Endothelial cell of umbilical vein (primary cell): Measurements from ENCODE around the gene MBOAT2. TPM values are rescaled to one million over a fixed set of nuclear protein-coding genes. Genes with fewer than 3 reads are reported as not detected.

Experiments used
- BruUV-seq: library from RNA; stranded (reverse); fragments of 400-500 nt; replicated peaks from 2 replicates; lab custom pipeline; 2021; lab: Mats Ljungman, UMichigan
- CTCF ChIA-PET: fragments of 300-600, 350-600 bp; sonication (Branson Sonifier 250); formaldehyde crosslinking; loops from one replicate; lab custom pipeline; 2021; ENCODE audit warnings: antibody characterized with exemption, inconsistent platforms; lab: Charles Lee
- POLR2A ChIA-PET: fragments of 300-600, 350-600 bp; sonication (Branson Sonifier 250); formaldehyde crosslinking; loops from one replicate; lab custom pipeline; 2021; ENCODE audit warnings: antibody characterized with exemption, inconsistent platforms; lab: Charles Lee
- DNase-seq: peaks from one replicate; pipeline ENCODE4 v3.0.0-alpha.2; 2011; ENCODE audit warnings: low read depth, low spot score
- FAIRE-seq: peaks from 2 replicates; lab custom pipeline; 2011; peaks lifted over from hg19 to GRCh38; lab: Jason Lieb, UNC
- H2AFZ ChIP-seq: 2 replicates; pipeline ENCODE4 v1.6.0; 2012; ENCODE audit warnings: low read depth, low read length, control low read depth, inconsistent platforms
- H3K27ac ChIP-seq: 2 replicates; pipeline ENCODE4 v1.5.1; 2011; ENCODE audit warnings: low read depth, mild to moderate bottlenecking, control low read depth, low read length, moderate library complexity; ENCODE audit not compliant: insufficient read depth
- H3K27me3 ChIP-seq, 2 experiments: 2 replicates each; pipeline versions ENCODE4 v1.6.0 to v1.6.1; 2011; ENCODE audit warnings: low read length in 2 of 2, mixed read lengths in 1 of 2; ENCODE audit not compliant: control insufficient read depth in 2 of 2, insufficient read depth in 2 of 2
- H3K36me3 ChIP-seq, 2 experiments: 2 replicates in 1 of 2; 3 replicates in 1 of 2; pipeline ENCODE4 v1.5.1; 2011; ENCODE audit warnings: low read length in 2 of 2, mild to moderate bottlenecking in 1 of 2, moderate library complexity in 1 of 2; ENCODE audit not compliant: control insufficient read depth in 2 of 2, insufficient read depth in 2 of 2; ENCODE audit errors: extremely low read depth in 1 of 2
- H3K4me1 ChIP-seq: 3 replicates; pipeline ENCODE4 v1.5.1; 2011; ENCODE audit warnings: mild to moderate bottlenecking, low read length; ENCODE audit not compliant: control insufficient read depth, insufficient read depth; ENCODE audit errors: extremely low read depth
- H3K4me2 ChIP-seq: 2 replicates; pipeline ENCODE4 v1.6.1; 2011; ENCODE audit warnings: low read length, control low read depth, mixed read lengths; ENCODE audit not compliant: insufficient read depth
- H3K4me3 ChIP-seq, 3 experiments: fragments of 200-600 bp in 1 of 3; sonication (generic), shearing (Covaris generic) in 1 of 3; replicated peaks in 1 of 3; 2 replicates each; pipeline ENCODE4 v1.5.1; 2011 to 2016; ENCODE audit warnings: control low read depth in 3 of 3, low read length in 3 of 3, mild to moderate bottlenecking in 2 of 3, inconsistent platforms in 1 of 3, low read depth in 1 of 3, moderate library complexity in 1 of 3; ENCODE audit not compliant: insufficient read depth in 1 of 3
- H3K79me2 ChIP-seq: 2 replicates; pipeline ENCODE4 v1.6.0; 2012; ENCODE audit warnings: low read length, inconsistent platforms; ENCODE audit not compliant: control insufficient read depth, insufficient read depth
- H3K9ac ChIP-seq: replicated peaks from 2 replicates; pipeline ENCODE3; 2011; ENCODE audit warnings: low read length, control low read depth; ENCODE audit not compliant: insufficient read depth; ENCODE audit errors: extremely low read depth
- H3K9me1 ChIP-seq: replicated peaks from 3 replicates; pipeline ENCODE4 v1.6.0; 2011; ENCODE audit warnings: mild to moderate bottlenecking, low read length; ENCODE audit not compliant: control insufficient read depth, insufficient read depth; ENCODE audit errors: extremely low read depth
- H3K9me3 ChIP-seq: replicated peaks from 2 replicates; pipeline ENCODE4 v1.5.1; 2012; ENCODE audit warnings: low read length, inconsistent platforms; ENCODE audit not compliant: control insufficient read depth, insufficient read depth
- H4K20me1 ChIP-seq: replicated peaks from 2 replicates; pipeline ENCODE3; 2011; ENCODE audit warnings: mild to moderate bottlenecking, low read length; ENCODE audit not compliant: control insufficient read depth, insufficient read depth; ENCODE audit errors: extremely low read depth
- CTCF ChIP-seq, 2 donors: IDR thresholded peaks; 1 replicate in 1 of 2; 2 replicates in 1 of 2; pipeline ENCODE4 v1.5.1; 2011; ENCODE audit warnings: low read length in 2 of 2, mild to moderate bottlenecking in 2 of 2, moderate library complexity in 2 of 2, control low read depth in 1 of 2, inconsistent platforms in 1 of 2, low read depth in 1 of 2; ENCODE audit not compliant: insufficient read depth in 1 of 2; ENCODE audit errors: extremely low read depth in 1 of 2
- EZH2 ChIP-seq: IDR thresholded peaks from 2 replicates; pipeline ENCODE4 v1.6.1; 2012; ENCODE audit warnings: borderline replicate concordance, low read depth, mild to moderate bottlenecking, moderate library complexity, low read length, inconsistent platforms; ENCODE audit not compliant: severe bottlenecking
- FOS ChIP-seq: IDR thresholded peaks from 2 replicates; pipeline ENCODE4 v1.6.1; 2011; ENCODE audit warnings: mild to moderate bottlenecking, low read length, moderate library complexity, borderline replicate concordance; ENCODE audit not compliant: insufficient read depth
- GATA2 ChIP-seq: IDR thresholded peaks from 2 replicates; pipeline ENCODE4 v1.7.0; 2011; ENCODE audit warnings: low read depth, mild to moderate bottlenecking, moderate library complexity, mixed read lengths, low read length; ENCODE audit not compliant: insufficient read length, insufficient read depth
- JUN ChIP-seq: IDR thresholded peaks from 2 replicates; pipeline ENCODE4 v1.6.1; 2011; ENCODE audit warnings: borderline replicate concordance, low read depth; ENCODE audit not compliant: insufficient read length, insufficient read depth
- MYC ChIP-seq: IDR thresholded peaks from one replicate; pipeline ENCODE4 v1.6.1; 2011; ENCODE audit warnings: mild to moderate bottlenecking, low read depth, low read length
- POLR2A ChIP-seq: IDR thresholded peaks from 2 replicates; pipeline ENCODE4 v1.6.1; 2012; ENCODE audit warnings: low read depth, mild to moderate bottlenecking, control low read depth, low read length
- POLR2AphosphoS5 ChIP-seq: IDR thresholded peaks from 2 replicates; pipeline ENCODE4 v1.6.1; 2012; ENCODE audit warnings: low read depth, mild to moderate bottlenecking, control low read depth, low read length, moderate library complexity; ENCODE audit not compliant: insufficient read depth
- dilution Hi-C: fragments of 300-500 bp; cut with MboI; formaldehyde crosslinking; loops from one replicate; pipeline ENCODE4 v1.15.0; 2019; ENCODE audit warnings: low sequenced_read_pairs; ENCODE audit not compliant: extremely low pct_ligation_motif_present
- intact Hi-C: fragments of 100-400 bp; cut with micrococcal nuclease; formaldehyde crosslinking; loops from one replicate; pipeline ENCODE4 v1.10.0; 2022
- polyA plus RNA-seq, 4 experiments: library from polyadenylated mRNA; depleted of rRNA in 3 of 4; stranded (reverse) in 3 of 4; unstranded in 1 of 4; fragments of >200 nt; gene quantifications; 2 replicates each; pipeline versions ENCODE4 v1.2.1 to v1.2.3, GENCODE V29; 2011 to 2012; ENCODE audit warnings: missing spikeins in 1 of 4
- total RNA-seq: library from RNA; stranded (reverse); gene quantifications from 2 replicates; pipeline ENCODE4 v1.2.3, GENCODE V29; 2021
- TF ChIP-seq, protein P1 (sequence below): IDR thresholded peaks from 2 replicates; pipeline ENCODE4 v1.6.1; 2011; ENCODE audit not compliant: insufficient read depth, insufficient read length

The MBOAT2 gene
- total and polyA plus RNA-seq, 2 donors (not counting 3 experiments of a cell fraction or from before 2014, with no cell fraction given): 10.9 to 22.1 TPM

DNA sequence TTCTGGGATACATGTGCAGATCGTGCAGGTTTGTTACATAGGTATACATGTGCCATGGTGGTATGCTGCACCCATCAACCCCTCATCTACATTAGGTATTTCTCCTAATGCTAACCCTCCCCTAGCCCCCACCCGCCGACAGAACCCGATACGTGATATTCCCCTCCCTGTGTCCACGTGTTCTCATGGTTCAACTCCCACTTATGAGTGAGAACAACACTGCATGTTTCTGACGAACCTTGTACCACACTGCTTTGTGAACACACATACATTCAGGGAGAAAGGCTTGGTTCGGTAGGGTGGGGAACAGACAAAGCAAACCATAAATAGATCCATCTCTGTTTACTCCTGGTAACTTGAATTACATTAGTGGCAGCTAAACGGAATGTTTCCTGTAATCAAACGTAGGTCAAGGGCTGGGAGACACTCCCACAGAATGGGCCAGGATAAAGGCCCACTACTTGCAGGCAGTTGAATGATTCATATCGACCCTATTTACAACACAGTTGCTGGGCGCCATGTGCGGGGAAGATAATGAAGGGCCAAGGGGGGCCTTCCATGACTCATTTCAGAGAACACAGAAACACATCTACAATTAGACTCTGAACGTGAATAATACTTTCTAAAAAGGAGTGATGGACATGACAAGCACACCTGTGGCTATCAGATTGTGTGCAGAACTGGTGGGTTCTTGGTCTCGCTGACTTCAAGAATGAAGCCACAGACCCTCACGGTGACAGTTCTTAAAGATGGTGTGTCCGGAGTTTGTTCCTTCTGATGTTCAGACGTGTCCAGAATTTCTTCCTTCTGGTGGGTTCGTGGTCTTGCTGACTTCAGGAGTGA lies 109.3 kb downstream of the MBOAT2 start:
- TF ChIP-seq EZH2 (no peak), GATA2 (no peak), CTCF (IDR thresholded peaks at IDR 0.05; ENCODE audit: extremely low read depth in 1 of 2, insufficient read depth in 1 of 2, low read depth in 1 of 2, low read length in 2 of 2) (no peak), MYC (no peak), POLR2AphosphoS5 (no peak), FOS (no peak), POLR2A (no peak), JUN (no peak)
- TF ChIP-seq, protein P1, sequence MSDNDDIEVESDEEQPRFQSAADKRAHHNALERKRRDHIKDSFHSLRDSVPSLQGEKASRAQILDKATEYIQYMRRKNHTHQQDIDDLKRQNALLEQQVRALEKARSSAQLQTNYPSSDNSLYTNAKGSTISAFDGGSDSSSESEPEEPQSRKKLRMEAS: no peak
- no peaks in the 10 kb centered on the region for H3K27me3 ChIP-seq
- no peaks in the 10 kb centered on the region for H3K9me1 ChIP-seq
- H3K4me2 ChIP-seq: no peak overlapping the region
- CTCF ChIA-PET: no interaction called here
- H3K4me3 ChIP-seq: no peak overlapping the region
- intact Hi-C loops (no loop called here), dilution Hi-C loops (no loop called here)
- POLR2A ChIA-PET: no interaction called here
- FAIRE-seq (no peak), DNase-seq (no peak)
- H3K79me2 ChIP-seq: no peaks in the 10 kb centered on the region
- no peaks in the 10 kb centered on the region for H3K4me1 ChIP-seq
- no peak overlapping the region for H2AFZ ChIP-seq
- BruUV-seq: no TSS peak
- no peaks in the 10 kb centered on the region for H3K36me3 ChIP-seq
- H3K27ac ChIP-seq: no peak overlapping the region
- H4K20me1 ChIP-seq: no peaks in the 10 kb centered on the region
- H3K9me3 ChIP-seq: no peaks in the 10 kb centered on the region
- no peak overlapping the region for H3K9ac ChIP-seq
